KBM-7 (cell line): Measurements from ENCODE around the gene ZAP70.

Experiments used
- DNase-seq: peaks from one replicate; pipeline ENCODE4 v3.0.0-alpha.2; 2015
- in situ Hi-C: fragments of 300-500 bp; cut with MboI; formaldehyde crosslinking; loops from 2 replicates; pipeline ENCODE4 v1.14.3; 2020; ENCODE audit warnings: low sequenced_read_pairs, low pct_unique_long_range_greater_than_20kb, mixed read lengths

The ZAP70 gene

DNA sequence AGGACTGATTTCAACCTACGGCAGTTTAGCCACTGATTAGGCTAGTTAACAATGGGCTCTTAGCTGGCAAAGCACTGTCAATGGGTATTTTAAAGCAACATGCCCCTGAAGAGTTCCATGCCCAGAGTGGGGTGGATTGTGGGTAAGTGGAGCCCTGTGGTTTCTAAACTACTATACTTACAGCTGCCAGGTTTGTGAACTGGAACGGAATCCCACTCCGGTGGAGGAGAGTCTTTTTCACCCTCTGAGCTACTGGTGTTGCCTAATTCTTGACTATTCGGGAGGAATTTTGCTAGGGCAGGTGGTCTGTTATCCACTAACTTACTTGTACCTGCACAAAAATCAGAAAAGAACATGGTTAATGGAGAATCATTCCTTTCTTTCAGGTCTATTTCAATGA, 52.6 kb downstream of the ZAP70 start:
- DNase-seq: no peak
- in situ Hi-C loops: no loop called here

DNA sequence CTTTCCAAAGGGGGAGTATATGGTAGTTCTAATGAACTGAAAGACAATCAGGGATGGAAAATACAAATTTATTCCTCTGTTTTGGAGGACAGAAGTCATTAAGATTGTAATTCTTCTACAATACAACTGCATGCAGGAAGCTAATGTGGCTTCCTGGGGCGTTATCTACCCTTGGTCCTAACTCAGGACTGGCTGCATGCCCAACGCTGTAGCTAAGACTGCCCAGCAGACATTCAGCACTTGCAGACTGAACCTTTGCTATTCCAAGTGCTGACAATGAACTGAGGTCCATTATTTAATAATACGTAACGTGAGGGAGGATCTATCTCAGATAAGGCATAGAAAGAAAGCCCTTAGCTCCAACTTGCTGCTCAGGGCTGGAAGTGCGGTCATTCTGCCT, 53.2 kb downstream of the ZAP70 start:
- DNase-seq: no peak
- in situ Hi-C loops: no loop called here

DNA sequence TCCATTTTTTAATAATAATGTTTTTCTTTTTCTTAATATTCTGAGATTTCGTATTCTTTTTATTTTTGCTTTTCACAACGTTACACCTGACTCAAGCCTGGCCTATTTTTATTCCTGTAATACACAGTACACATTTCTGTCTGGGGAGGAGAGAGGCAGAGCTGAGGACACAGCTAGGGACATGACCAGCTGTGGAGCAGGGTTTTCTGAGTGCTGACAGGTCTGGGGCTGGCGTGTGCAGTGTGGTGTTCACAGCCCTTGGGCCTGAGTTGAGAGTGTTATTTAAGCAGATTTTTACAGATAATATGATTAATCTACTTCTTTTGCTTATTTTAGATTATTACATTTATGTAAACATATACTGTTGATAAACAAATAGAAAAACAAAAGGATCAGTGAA, 55.9 kb downstream of the ZAP70 start:
- in situ Hi-C loops: no loop called here
- no peak for DNase-seq

DNA sequence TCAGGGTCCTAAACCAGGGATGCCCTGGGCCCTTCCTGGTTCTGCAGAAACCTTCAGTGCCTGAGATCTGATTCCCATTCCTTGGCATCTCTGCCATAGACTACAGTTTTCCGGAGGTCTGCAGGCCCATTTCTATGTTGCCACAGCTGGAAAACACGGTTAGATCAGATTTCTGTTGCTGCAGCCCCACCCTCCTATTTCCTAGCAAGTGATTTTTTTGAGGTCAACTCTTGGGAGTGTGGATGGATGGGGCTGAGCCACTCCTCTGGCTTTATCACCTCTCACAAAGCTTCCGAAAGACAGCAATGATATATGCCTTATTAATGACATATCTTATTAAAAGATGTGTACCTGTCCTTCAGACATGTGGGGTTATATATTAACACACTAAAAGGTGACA, 56.3 kb downstream of the ZAP70 start:
- in situ Hi-C loops: no loop called here
- DNase-seq: no peak

DNA sequence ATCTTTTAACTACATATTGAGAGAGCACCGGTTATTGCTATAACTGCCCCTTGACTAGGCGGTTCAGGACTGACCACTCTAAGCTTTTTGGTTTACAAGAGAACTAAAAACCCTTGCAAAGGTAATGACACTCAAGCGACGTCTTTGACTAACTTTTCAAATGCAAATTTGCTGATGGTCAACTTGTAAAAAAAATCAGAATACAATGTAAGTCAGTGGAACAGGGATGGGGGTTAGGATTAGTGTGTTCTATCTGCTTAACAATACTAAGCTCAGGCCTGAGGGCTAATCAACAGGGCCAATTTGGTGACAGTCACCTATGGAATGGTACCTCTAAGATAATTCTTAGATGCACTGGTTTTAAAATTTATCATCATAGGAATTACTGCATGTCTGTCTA, 57.1 kb downstream of the ZAP70 start:
- no peak for DNase-seq
- in situ Hi-C loops: no loop called here

DNA sequence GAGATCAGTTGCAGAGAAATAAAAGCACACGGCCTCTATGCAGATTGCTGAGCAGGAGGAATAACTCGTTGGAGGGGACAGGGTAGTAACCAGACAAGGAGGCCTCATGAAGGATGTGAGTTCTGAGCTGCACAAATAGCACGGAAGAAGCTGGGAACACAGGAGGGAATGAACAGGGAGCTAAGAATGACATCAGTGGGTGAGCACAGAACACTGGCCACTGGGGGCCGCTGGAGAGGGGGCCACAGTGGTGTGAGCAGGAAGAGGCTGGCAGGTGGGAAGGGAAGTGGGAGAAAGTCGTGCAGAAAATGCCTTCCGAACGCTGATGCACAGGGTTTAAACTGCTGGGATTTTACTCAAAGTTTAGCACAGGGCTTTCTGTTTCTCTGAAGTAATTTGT, 61.0 kb downstream of the ZAP70 start:
- in situ Hi-C loops: no loop called here
- DNase-seq: peak; percentile 19

DNA sequence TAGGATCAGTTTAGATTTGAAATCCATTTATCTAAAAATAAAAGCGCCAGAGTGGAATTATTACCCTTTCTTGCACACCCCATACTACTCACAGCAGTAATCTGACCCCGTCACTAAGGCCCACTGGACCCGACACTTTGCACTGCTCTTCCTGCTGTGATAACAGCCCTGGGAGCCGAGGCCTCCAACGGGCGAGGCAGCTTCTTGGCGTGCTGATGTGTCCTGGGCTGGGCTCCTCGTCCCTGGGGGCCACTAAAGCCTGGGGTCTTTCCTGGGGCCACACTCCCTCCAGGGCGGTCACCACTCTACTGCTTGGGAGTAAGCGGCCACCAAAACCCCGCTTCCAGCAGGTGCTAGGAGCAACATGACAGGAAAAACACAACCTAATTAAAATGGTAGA, 61.7 kb downstream of the ZAP70 start:
- in situ Hi-C loops: no loop called here
- DNase-seq: no peak

DNA sequence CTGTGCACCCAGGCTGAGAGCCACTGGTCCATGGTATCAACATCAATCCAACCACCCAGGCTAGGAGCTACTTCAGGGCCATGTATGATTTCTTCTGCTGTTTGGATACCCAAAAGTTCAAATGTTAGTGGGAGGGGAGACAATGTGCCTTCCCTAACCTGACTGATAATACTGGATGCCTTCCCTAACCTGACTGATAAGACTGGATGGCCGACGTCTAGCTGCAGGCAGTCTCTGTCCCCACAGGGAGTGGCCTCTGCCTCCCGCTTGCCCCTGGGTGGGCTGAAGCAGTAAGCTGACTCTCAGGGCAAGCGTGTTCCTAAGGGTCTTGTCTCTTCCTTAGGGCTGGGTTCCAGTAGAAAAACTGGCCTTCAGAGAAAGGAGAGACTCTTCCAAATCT, 65.8 kb downstream of the ZAP70 start:
- in situ Hi-C loops: no loop called here
- no peak for DNase-seq

DNA sequence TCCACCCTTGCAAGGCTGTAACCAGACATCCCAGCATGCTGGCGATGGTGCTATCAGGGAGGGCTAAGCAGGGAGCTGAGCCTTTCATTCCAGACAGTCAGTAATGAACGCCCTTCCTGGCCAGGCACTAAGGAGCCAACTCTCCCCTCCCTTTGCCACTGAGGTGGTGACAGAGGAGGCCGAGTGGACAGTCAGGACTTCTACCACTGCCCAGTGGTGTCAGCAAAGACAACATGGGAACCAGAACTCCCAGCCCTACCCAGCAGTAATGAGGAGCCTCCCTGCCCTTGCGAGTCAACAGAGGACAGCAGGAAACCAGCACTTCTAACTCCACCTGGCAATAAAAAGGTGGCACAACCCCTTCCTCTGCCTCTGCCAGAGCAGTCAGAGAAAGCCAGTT, 68.6 kb downstream of the ZAP70 start:
- DNase-seq: no peak
- in situ Hi-C loops: no loop called here

DNA sequence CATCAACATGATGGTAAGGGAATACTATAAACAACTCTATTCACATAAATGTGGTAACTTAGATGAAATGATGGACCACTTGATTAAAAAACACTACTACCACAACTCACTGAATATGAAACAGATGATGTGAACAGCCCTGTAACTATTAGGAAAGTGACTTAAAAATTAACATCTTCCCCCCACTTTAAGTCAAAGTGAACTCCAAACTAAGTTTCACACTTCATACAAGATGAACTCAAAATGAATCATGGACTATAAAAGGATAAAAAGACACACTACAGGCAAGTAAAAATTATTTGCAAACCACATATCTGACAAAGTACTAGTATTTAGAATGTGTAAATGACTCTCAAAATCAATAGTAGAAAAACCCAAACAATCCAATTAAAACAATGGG, 71.6 kb downstream of the ZAP70 start:
- no peak for DNase-seq
- in situ Hi-C loops: no loop called here

DNA sequence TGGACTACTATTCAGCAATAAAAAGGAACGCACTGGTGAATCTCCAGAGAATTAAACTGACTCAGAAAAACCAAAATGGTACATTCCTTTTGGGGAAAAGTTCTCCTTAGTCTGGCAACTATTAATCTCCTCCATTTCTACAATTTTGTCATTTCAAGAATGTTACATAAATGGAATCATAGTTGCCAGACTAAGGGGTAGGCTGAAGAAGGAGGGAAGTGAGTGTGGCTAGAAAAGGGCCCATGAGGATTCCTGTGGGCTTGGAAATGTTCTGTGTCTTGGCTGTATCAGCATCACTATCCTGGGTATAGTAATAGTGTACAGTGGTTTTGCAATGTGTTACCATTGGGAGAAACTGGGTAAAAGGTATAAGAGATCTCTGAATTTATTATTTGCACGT, 72.4 kb downstream of the ZAP70 start:
- in situ Hi-C loops: no loop called here
- no peak for DNase-seq

DNA sequence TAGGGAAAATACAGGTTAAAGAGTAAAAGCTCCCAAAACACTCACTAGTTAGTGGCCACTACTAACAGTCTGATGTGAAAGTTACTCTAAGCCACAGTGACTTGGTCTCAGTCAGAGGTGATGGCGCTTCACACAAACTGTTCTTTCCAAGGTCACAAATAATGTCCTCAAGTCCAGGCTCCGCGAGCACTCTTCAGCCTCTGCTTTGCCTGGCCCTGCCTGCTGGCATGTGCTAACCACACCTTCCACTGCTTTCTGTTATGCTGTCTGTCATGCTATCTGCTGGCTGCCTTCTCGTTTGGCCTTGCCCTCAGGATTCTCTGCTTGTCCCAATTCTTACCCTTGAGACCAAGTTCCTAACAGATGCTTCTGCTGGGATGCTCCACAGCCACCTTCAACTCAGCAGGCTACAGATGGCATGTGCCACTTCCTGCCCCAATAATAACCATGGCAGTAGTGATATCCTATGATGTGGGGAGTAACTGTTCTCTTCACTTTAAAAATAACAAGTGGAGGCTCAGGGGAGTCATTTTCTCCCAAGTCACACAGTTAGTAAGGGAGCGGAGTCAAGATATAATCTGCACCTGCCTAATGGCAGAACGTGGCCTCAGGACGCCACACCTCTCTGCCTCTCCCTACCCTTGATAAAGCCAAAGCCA, 75.7 kb downstream of the ZAP70 start:
- no peak for DNase-seq
- in situ Hi-C loops: no loop called here
